Stimulated activated CD4-positive, alpha-beta T cell treated with anti-CD3 and anti-CD28 coated beads, Interleukin-4, amount 100 ng/mL, for 48 hours (primary cell): ENCODE data around the gene TCEAL6.
"Not testable (repeated sequence)": the region's sequence is repeated elsewhere in the genome, so short reads cannot be mapped to it uniquely, and the experiment has no call there.

ENCODE experiments used
- DNase-seq, 2 donors: peaks; one replicate each; pipeline ENCODE4 v3.0.0-alpha.2; 2020; ENCODE audit warnings: low read depth in 2 of 2

The TCEAL6 gene

GRCh38 chrX:102142274-102142673 lies at the start of gene TCEAL6:
Gene TCEAL6, minus strand, starts transcription at chrX:102142481.
- DNase-seq = not testable (repeated sequence)

GRCh38 chrX:102185967-102186720 lies 43.9 kb upstream of the TCEAL6 start:
- DNase-seq = no peak

- DNase-seq = peak; percentile 6 to 27
Observed at GRCh38 chrX:102155806-102156179, 13.5 kb upstream of the TCEAL6 start, which contains the start of gene BEX5. Gene BEX5, minus strand, starts transcription at chrX:102155977. Its CDS starts 1,712 bp downstream, at chrX:102154265.

- peak in 1 of 2 donors; percentile 3 for DNase-seq
Observed at GRCh38 chrX:102154900-102155805, 12.9 kb upstream of the TCEAL6 start.

- no peak for DNase-seq
Observed at GRCh38 chrX:102154218-102154860, 12.1 kb upstream of the TCEAL6 start.

GRCh38 chrX:102141631-102142030 lies 650 bp downstream of the TCEAL6 start:
- not testable (repeated sequence) for DNase-seq

GRCh38 chrX:102140876-102141275 lies 1.4 kb downstream of the TCEAL6 start:
- not testable (repeated sequence) for DNase-seq

- no peak for DNase-seq
Observed at GRCh38 chrX:102138064-102138463, 4.2 kb downstream of the TCEAL6 start.

GRCh38 chrX:102129473-102129872 lies 12.8 kb downstream of the TCEAL6 start:
- no peak for DNase-seq

GRCh38 chrX:102126863-102127262 lies 15.4 kb downstream of the TCEAL6 start:
- no peak for DNase-seq

GRCh38 chrX:102126080-102126818 lies 16.0 kb downstream of the TCEAL6 start:
- DNase-seq = not testable (repeated sequence)

- not testable (repeated sequence) for DNase-seq
Observed at GRCh38 chrX:102125436-102125835, 16.8 kb downstream of the TCEAL6 start, which contains the start of gene TCEAL2. Gene TCEAL2, plus strand, starts transcription at chrX:102125679. Its CDS starts 1,152 bp downstream, at chrX:102126831.

- not testable (repeated sequence) for DNase-seq
Observed at GRCh38 chrX:102125014-102125413, 17.3 kb downstream of the TCEAL6 start.

- no peak for DNase-seq
Observed at GRCh38 chrX:102115748-102116147, 26.5 kb downstream of the TCEAL6 start.

- no peak for DNase-seq
Observed at GRCh38 chrX:102113367-102113766, 28.9 kb downstream of the TCEAL6 start.
